GM23248 (cell line): ENCODE measurements around the gene TYW1.
"Not testable (repeated sequence)": the region's sequence is repeated elsewhere in the genome, so short reads cannot be mapped to it uniquely, and the experiment has no call there.

Source experiments
- EZH2 ChIP-seq: fragments of 200-600 bp; sonication (generic); IDR thresholded peaks from 2 replicates; pipeline ENCODE4 v1.6.1; 2018; ENCODE audit warnings: antibody characterized with exemption, mild to moderate bottlenecking; ENCODE audit not compliant: insufficient read depth, poor library complexity, severe bottlenecking
- EZH2phosphoT487 ChIP-seq: fragments of 200-600 bp; sonication (generic); IDR thresholded peaks from 2 replicates; pipeline ENCODE4 v1.6.1; 2018; ENCODE audit warnings: antibody characterized with exemption, moderate library complexity, mild to moderate bottlenecking, low read depth; ENCODE audit not compliant: insufficient read depth

GRCh38 chr7:66979013-66979412, 17.6 kb upstream of the TYW1 start:
- not testable (repeated sequence) for TF ChIP-seq EZH2, EZH2phosphoT487
